Measurements from ENCODE around the gene CMTM4.
"Not testable (repeated sequence)": the region's sequence is repeated elsewhere in the genome, so short reads cannot be mapped to it uniquely, and the experiment has no call there.

The CMTM4 gene

GRCh38 chr16:66599726-66600125 lies 96.8 kb downstream of the CMTM4 start:
- TF ChIP-seq CTCF (IDR thresholded peaks at IDR 0.05; ENCODE audit: insufficient read depth, missing control alignments) = no peak
- FAIRE-seq (no peak), DNase-seq (ENCODE audit: insufficient read length, low spot score) (no peak)

- no peak for DNase-seq (ENCODE audit: insufficient read length, low spot score)
- TF ChIP-seq CTCF (IDR thresholded peaks at IDR 0.05; ENCODE audit: insufficient read depth, missing control alignments) = no peak
- no peak for FAIRE-seq
Measured at GRCh38 chr16:66598111-66598510, 98.4 kb downstream of the CMTM4 start.

- FAIRE-seq (no peak), DNase-seq (ENCODE audit: insufficient read length, low spot score) (no peak)
- TF ChIP-seq CTCF (IDR thresholded peaks at IDR 0.05; ENCODE audit: insufficient read depth, missing control alignments) = no peak
Measured at GRCh38 chr16:66596986-66597848, 99.3 kb downstream of the CMTM4 start.

GRCh38 chr16:66596559-66596958 lies 100.0 kb downstream of the CMTM4 start:
- FAIRE-seq; DNase-seq (ENCODE audit: insufficient read length, low spot score): not testable (repeated sequence)

GRCh38 chr16:66594739-66595138 lies 101.8 kb downstream of the CMTM4 start:
- no peak for TF ChIP-seq CTCF (IDR thresholded peaks at IDR 0.05; ENCODE audit: insufficient read depth, missing control alignments)
- FAIRE-seq (no peak), DNase-seq (ENCODE audit: insufficient read length, low spot score) (no peak)

GRCh38 chr16:66592814-66593213 lies 103.7 kb downstream of the CMTM4 start:
- no peak for FAIRE-seq
- DNase-seq (ENCODE audit: insufficient read length, low spot score) = no peak

GRCh38 chr16:66592241-66592640 lies 104.3 kb downstream of the CMTM4 start:
- no peak for DNase-seq (ENCODE audit: insufficient read length, low spot score)
- FAIRE-seq = no peak
- no peak for TF ChIP-seq CTCF (IDR thresholded peaks at IDR 0.05; ENCODE audit: insufficient read depth, missing control alignments)

More at GRCh38 chr16:66592814-66593213, 103.7 kb downstream of the CMTM4 start:
- no peak for TF ChIP-seq CTCF (IDR thresholded peaks at IDR 0.05; ENCODE audit: insufficient read depth, missing control alignments)

Data from D721Med (cell line).